Ammon's horn (tissue), 1 donor: Measurements from ENCODE around the gene RNF144A.
"Not testable (repeated sequence)": the region's sequence is repeated elsewhere in the genome, so short reads cannot be mapped to it uniquely, and the experiment has no call there.

ENCODE experiments used
- DNase-seq: peaks from one replicate; pipeline ENCODE4 v3.0.0-alpha.2; 2016; ENCODE audit warnings: low spot score

Gene RNF144A

GRCh38 chr2:6930923-6931647, 13.9 kb downstream of the RNF144A start:
- no peak for DNase-seq

GRCh38 chr2:6931753-6932152, 14.5 kb downstream of the RNF144A start:
- no peak for DNase-seq

GRCh38 chr2:6932206-6932605, 15.0 kb downstream of the RNF144A start:
- no peak for DNase-seq

- peak; percentile 66 for DNase-seq
These were observed 15.6 kb downstream of the RNF144A start for GRCh38 chr2:6932828-6933227.

GRCh38 chr2:6933911-6934310, 16.7 kb downstream of the RNF144A start:
- DNase-seq, result no peak

GRCh38 chr2:6934345-6934744, 17.1 kb downstream of the RNF144A start:
- DNase-seq, result no peak

GRCh38 chr2:6934758-6935651, 17.8 kb downstream of the RNF144A start:
- DNase-seq, result peak; percentile 72

- DNase-seq, result not testable (repeated sequence)
These were observed 18.4 kb downstream of the RNF144A start for GRCh38 chr2:6935652-6936020.

- no peak for DNase-seq
These were observed 19.9 kb downstream of the RNF144A start for GRCh38 chr2:6937157-6937556.

GRCh38 chr2:6937582-6937981, 20.4 kb downstream of the RNF144A start:
- DNase-seq, result no peak

GRCh38 chr2:6939071-6939470, 21.9 kb downstream of the RNF144A start:
- no peak for DNase-seq

GRCh38 chr2:6940820-6941219, 23.6 kb downstream of the RNF144A start:
- DNase-seq, result no peak

GRCh38 chr2:6941299-6942046, 24.3 kb downstream of the RNF144A start:
- DNase-seq, result no peak

- no peak for DNase-seq
These were observed 25.6 kb downstream of the RNF144A start for GRCh38 chr2:6942848-6943247.

- DNase-seq, result no peak
These were observed 26.3 kb downstream of the RNF144A start for GRCh38 chr2:6943523-6943922.

GRCh38 chr2:6943971-6944370, 26.8 kb downstream of the RNF144A start:
- no peak for DNase-seq

GRCh38 chr2:6944555-6944954, 27.3 kb downstream of the RNF144A start:
- no peak for DNase-seq

- no peak for DNase-seq
These were observed 28.0 kb downstream of the RNF144A start for GRCh38 chr2:6945087-6945813.

- DNase-seq, result no peak
These were observed 28.6 kb downstream of the RNF144A start for GRCh38 chr2:6945821-6946220.

GRCh38 chr2:6946722-6947121, 29.5 kb downstream of the RNF144A start:
- no peak for DNase-seq

- no peak for DNase-seq
These were observed 30.9 kb downstream of the RNF144A start for GRCh38 chr2:6947929-6948676.
